HepG2 (cell line): Measurements from ENCODE around the gene LRP10. TPM values are rescaled to one million over a fixed set of nuclear protein-coding genes. Genes with fewer than 3 reads are reported as not detected.
A peak's percentile ranks its signal among the peaks of the same experiment; 100 is the strongest.

Source experiments
- ARNT2 ChIP-seq: sonication (generic); formaldehyde crosslinking; IDR thresholded peaks from 2 replicates; pipeline ENCODE4 v1.8.0; 2022; ENCODE audit warnings: mild to moderate bottlenecking, low read depth, missing genetic modification reagents, moderate library complexity
- ATF7 ChIP-seq, 2 experiments: fragments of 450-650 bp in 1 of 2; sonication (generic) in 1 of 2; formaldehyde crosslinking in 1 of 2; IDR thresholded peaks; 2 replicates each; pipeline versions ENCODE4 v1.4.0 to v1.6.1; 2016 to 2020; ENCODE audit warnings: antibody characterized with exemption in 1 of 2, mild to moderate bottlenecking in 1 of 2, missing genetic modification reagents in 1 of 2
- CAMTA2 ChIP-seq: sonication (generic); formaldehyde crosslinking; IDR thresholded peaks from 2 replicates; pipeline ENCODE4 v1.4.0; 2020; ENCODE audit warnings: mild to moderate bottlenecking, missing genetic modification reagents, borderline replicate concordance
- EP300 ChIP-seq, 3 experiments: sonication (generic) in 1 of 3; formaldehyde crosslinking in 1 of 3; IDR thresholded peaks; 2 replicates each; pipeline versions ENCODE4 v1.5.1 to v1.6.1; 2011 to 2020; ENCODE audit warnings: low read depth in 2 of 3, low read length in 2 of 3, borderline replicate concordance in 1 of 3, improper control_type of control experiment in 1 of 3, mild to moderate bottlenecking in 1 of 3, missing genetic modification reagents in 1 of 3, moderate library complexity in 1 of 3
- FOXA1 ChIP-seq, 2 experiments: fragments of 450-650 bp in 1 of 2; sonication (generic) in 1 of 2; formaldehyde crosslinking in 1 of 2; IDR thresholded peaks; 2 replicates each; pipeline versions ENCODE4 v1.4.0 to v1.6.1; 2016 to 2020; ENCODE audit warnings: missing genetic modification reagents in 1 of 2
- IRX3 ChIP-seq: sonication (generic); formaldehyde crosslinking; IDR thresholded peaks from 2 replicates; pipeline ENCODE4 v1.8.1; 2023; ENCODE audit warnings: mild to moderate bottlenecking, low read depth, missing genetic modification reagents, borderline replicate concordance
- MBNL3 ChIP-seq: fragments of 250-450 bp; sonication (Bioruptor Pico); conservative IDR thresholded peaks from 2 replicates; pipeline ENCODE4 v1.8.0; 2022; ENCODE audit warnings: mild to moderate bottlenecking, inconsistent platforms
- MED1 ChIP-seq: sonication (generic); formaldehyde crosslinking; IDR thresholded peaks from 2 replicates; pipeline ENCODE4 v1.4.0; 2020; ENCODE audit warnings: missing genetic modification reagents
- MTA1 ChIP-seq: sonication (generic); formaldehyde crosslinking; IDR thresholded peaks from 2 replicates; pipeline ENCODE4 v1.4.0; 2020; ENCODE audit warnings: missing genetic modification reagents, mild to moderate bottlenecking, borderline replicate concordance
- NFKB2 ChIP-seq: sonication (generic); formaldehyde crosslinking; IDR thresholded peaks from 2 replicates; pipeline ENCODE4 v1.4.0; 2020; ENCODE audit warnings: missing genetic modification reagents, borderline replicate concordance
- PRDM4 ChIP-seq: sonication (generic); formaldehyde crosslinking; IDR thresholded peaks from 2 replicates; pipeline ENCODE4 v1.9.0; 2021; ENCODE audit warnings: missing genetic modification reagents, borderline replicate concordance
- RBFOX2 ChIP-seq: fragments of 200-400 bp; formaldehyde crosslinking; IDR thresholded peaks from 2 replicates; pipeline ENCODE4 v1.6.1; 2017; ENCODE audit warnings: low read depth, mild to moderate bottlenecking, low read length
- RXRB ChIP-seq: IDR thresholded peaks from 2 replicates; pipeline ENCODE4 v1.6.1; 2016; ENCODE audit warnings: borderline replicate concordance, missing genetic modification reagents, missing compliant biosample characterization
- SALL1 ChIP-seq: sonication (generic); formaldehyde crosslinking; IDR thresholded peaks from 2 replicates; pipeline ENCODE4 v1.8.0; 2022; ENCODE audit warnings: mild to moderate bottlenecking, missing genetic modification reagents
- SAP130 ChIP-seq: IDR thresholded peaks from 2 replicates; pipeline ENCODE4 v1.6.1; 2016; ENCODE audit warnings: low read depth
- SOX6 ChIP-seq, 2 experiments: fragments of 450-650 bp in 1 of 2; sonication (generic) in 1 of 2; formaldehyde crosslinking in 1 of 2; IDR thresholded peaks; 2 replicates each; pipeline versions ENCODE4 v1.4.0 to v1.6.1; 2017 to 2020; ENCODE audit warnings: antibody characterized with exemption in 1 of 2, mild to moderate bottlenecking in 1 of 2, missing genetic modification reagents in 1 of 2
- TEAD3 ChIP-seq: optimal IDR thresholded peaks from 2 replicates; pipeline ENCODE3; 2016; ENCODE audit warnings: borderline replicate concordance
- ZBTB26 ChIP-seq: IDR thresholded peaks from 2 replicates; pipeline ENCODE4 v1.6.1; 2016; ENCODE audit warnings: missing compliant biosample characterization, missing genetic modification reagents, borderline replicate concordance
- ZNF33A ChIP-seq: sonication (generic); formaldehyde crosslinking; IDR thresholded peaks from 2 replicates; pipeline ENCODE4 v1.5.1; 2020; ENCODE audit warnings: missing genetic modification reagents, mild to moderate bottlenecking, moderate library complexity, borderline replicate concordance
- ZNF468 ChIP-seq: sonication (generic); formaldehyde crosslinking; IDR thresholded peaks from 2 replicates; pipeline ENCODE4 v1.8.0; 2022; ENCODE audit warnings: mild to moderate bottlenecking, moderate library complexity, missing genetic modification reagents
- ZSCAN31 ChIP-seq: sonication (generic); formaldehyde crosslinking; IDR thresholded peaks from 2 replicates; pipeline ENCODE4 v1.5.0; 2020; ENCODE audit warnings: low read depth, mild to moderate bottlenecking, missing genetic modification reagents
- polyA plus RNA-seq, 8 experiments: library from polyadenylated mRNA; depleted of rRNA in 3 of 8; stranded (reverse) in 7 of 8; unstranded in 1 of 8; fragments of >200 nt; fragmentation: Illumina TruSeq in 4 of 8; extraction: Trizol in 4 of 8; gene quantifications; 2 replicates each; pipeline versions ENCODE4 v1.2.1 to v1.2.3, GENCODE V29; 2011 to 2016; ENCODE audit warnings: low read depth in 4 of 8, missing spikeins in 1 of 8, mixed read lengths in 1 of 8; ENCODE audit not compliant: insufficient read depth in 1 of 8
- total RNA-seq, 5 experiments: library from RNA; depleted of rRNA; stranded (reverse); fragments of >200 nt; fragmentation: Illumina TruSeq; extraction: Trizol; gene quantifications; 2 replicates each; pipeline ENCODE4 v1.2.3, GENCODE V29; 2016; ENCODE audit warnings: low read depth in 1 of 5

The LRP10 gene
- total and polyA plus RNA-seq, 2 of the 13 experiments (the other 11 are each of a cell fraction or from before 2014, with no cell fraction given), result 16.9 to 45.2 TPM

GRCh38 chr14:22824711-22825359, 46.7 kb upstream of the LRP10 start (continued):
- TF ChIP-seq ZSCAN31 (0 out of 2 replicates have a peak, but pooled peaks have one; percentile 29), SOX6 (IDR thresholded peaks at IDR 0.05) (no peak), SOX6 (CRISPR knock-in tag; IDR thresholded peaks at IDR 0.05) (peak; percentile 36; the same call in 1 of the 2 replicates), ZBTB26 (0 out of 2 replicates have a peak, but pooled peaks have one; percentile 31), EP300 (IDR thresholded peaks at IDR 0.05; ENCODE audit: low read depth in 2 of 2, low read length in 2 of 2) (no peak), EP300 (CRISPR knock-in tag; IDR thresholded peaks at IDR 0.05; ENCODE audit: borderline replicate concordance) (0 out of 2 replicates have a peak, but pooled peaks have one; percentile 27), MTA1 (CRISPR knock-in tag) (0 out of 2 replicates have a peak, but pooled peaks have one; percentile 27), IRX3 (CRISPR knock-in tag) (no peak), RXRB (CRISPR knock-in tag) (peak; percentile 30; the same call in 1 of the 2 replicates), SAP130 (CRISPR knock-in tag) (peak; percentile 53), MED1 (CRISPR knock-in tag) (no peak), RBFOX2 (no peak), ARNT2 (CRISPR knock-in tag) (0 out of 2 replicates have a peak, but pooled peaks have one; percentile 45), FOXA1 (IDR thresholded peaks at IDR 0.05) (no peak), FOXA1 (CRISPR knock-in tag; IDR thresholded peaks at IDR 0.05) (no peak), SALL1 (CRISPR knock-in tag) (peak; percentile 34; the same call in 1 of the 2 replicates), TEAD3 (CRISPR knock-in tag) (peak; percentile 44), PRDM4 (CRISPR knock-in tag) (no peak), CAMTA2 (CRISPR knock-in tag) (0 out of 2 replicates have a peak, but pooled peaks have one; percentile 64), NFKB2 (CRISPR knock-in tag) (no peak), ATF7 (IDR thresholded peaks at IDR 0.05) (no peak), ATF7 (CRISPR knock-in tag; IDR thresholded peaks at IDR 0.05) (0 out of 2 replicates have a peak, but pooled peaks have one; percentile 22), ZNF468 (no peak), MBNL3 (no peak), ZNF33A (no peak)
